ENCODE results near the gene MBD4.

DNA sequence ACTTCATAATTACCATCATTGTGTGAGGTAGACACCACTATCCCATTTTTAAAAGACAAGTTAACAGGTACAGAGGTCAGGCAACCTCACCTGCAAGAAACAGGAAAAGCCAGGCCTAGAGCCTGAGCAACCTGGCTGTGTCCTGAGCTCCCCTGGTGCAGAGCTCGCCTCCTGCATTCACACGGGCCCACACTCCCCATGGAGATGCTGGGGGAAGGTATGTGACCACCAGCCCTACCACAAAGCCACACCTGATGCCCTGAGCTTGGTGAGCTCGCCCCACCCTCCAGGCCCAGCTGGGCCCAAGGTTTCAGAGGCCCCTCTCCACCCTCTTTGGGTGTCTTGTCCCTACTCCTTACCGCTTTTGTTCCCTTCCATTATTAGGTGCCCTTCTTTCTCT lies 10.1 kb downstream of the MBD4 start:
- TF ChIP-seq, protein P1, sequence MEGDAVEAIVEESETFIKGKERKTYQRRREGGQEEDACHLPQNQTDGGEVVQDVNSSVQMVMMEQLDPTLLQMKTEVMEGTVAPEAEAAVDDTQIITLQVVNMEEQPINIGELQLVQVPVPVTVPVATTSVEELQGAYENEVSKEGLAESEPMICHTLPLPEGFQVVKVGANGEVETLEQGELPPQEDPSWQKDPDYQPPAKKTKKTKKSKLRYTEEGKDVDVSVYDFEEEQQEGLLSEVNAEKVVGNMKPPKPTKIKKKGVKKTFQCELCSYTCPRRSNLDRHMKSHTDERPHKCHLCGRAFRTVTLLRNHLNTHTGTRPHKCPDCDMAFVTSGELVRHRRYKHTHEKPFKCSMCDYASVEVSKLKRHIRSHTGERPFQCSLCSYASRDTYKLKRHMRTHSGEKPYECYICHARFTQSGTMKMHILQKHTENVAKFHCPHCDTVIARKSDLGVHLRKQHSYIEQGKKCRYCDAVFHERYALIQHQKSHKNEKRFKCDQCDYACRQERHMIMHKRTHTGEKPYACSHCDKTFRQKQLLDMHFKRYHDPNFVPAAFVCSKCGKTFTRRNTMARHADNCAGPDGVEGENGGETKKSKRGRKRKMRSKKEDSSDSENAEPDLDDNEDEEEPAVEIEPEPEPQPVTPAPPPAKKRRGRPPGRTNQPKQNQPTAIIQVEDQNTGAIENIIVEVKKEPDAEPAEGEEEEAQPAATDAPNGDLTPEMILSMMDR (conservative IDR thresholded peaks at IDR 0.05; ENCODE audit: low read depth, low read length): no peak
- no peak for TF ChIP-seq EZH2 (IDR thresholded peaks at IDR 0.05; ENCODE audit: borderline replicate concordance, low read depth, low read length, poor library complexity, severe bottlenecking)
